RWPE1 (cell line): ENCODE data around the gene NUDT8.

ENCODE experiments used
- CTCF ChIA-PET: fragments of 350-600 bp; sonication (Branson Sonifier 250); formaldehyde crosslinking; extraction: SDS; loops from one replicate; lab custom pipeline; 2021; lab: Yijun Ruan, JAX
- POLR2A ChIA-PET: fragments of 400-600 bp; formaldehyde crosslinking; extraction: SDS; loops from one replicate; lab custom pipeline; 2020; ENCODE audit warnings: antibody characterized with exemption; ENCODE audit not compliant: low non-redundant PET; lab: Yijun Ruan, JAX
- DNase-seq: peaks from one replicate; pipeline ENCODE4 v3.0.0; 2012; ENCODE audit warnings: low spot score
- H3K27ac ChIP-seq: fragments of 450-650 bp; 2 replicates; pipeline ENCODE4 v1.5.1; 2017
- CTCF ChIP-seq: fragments of 450-650 bp; conservative IDR thresholded peaks from 2 replicates; pipeline ENCODE4 v1.5.1; 2017; ENCODE audit warnings: low read depth, mild to moderate bottlenecking

NUDT8 gene

DNA sequence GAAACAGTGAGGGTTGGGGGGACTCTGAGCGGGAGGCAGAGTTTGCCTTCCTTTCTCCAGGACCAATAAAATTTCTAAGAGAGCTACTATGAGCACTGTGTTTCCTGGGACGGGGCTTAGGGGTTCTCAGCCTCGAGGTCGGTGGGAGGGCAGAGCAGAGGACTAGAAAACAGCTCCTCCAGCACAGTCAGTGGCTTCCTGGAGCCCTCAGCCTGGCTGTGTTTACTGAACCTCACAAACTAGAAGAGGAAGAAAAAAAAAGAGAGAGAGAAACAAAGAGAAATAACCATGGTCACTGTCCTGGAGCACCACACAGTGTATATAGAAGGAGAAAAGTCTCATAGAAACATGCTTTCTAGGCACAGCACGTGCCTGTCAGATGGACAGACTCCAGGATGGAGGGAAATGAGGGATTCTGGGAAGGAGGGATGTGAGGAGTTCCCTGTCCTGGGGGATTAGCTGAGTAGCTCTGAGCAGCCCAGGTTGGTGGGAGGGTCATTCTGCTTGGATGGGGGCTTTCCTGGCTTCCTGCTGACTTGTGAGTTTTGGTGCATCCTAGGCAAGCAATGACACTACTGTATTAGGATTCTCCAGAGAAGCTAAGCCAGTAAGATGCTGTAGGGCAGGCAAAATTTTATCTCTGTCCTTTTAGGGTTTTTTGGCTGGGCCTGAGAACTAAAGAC, 43.0 kb downstream of the NUDT8 start:
- H3K27ac ChIP-seq = peak overlapping the region; percentile 99
- ChIA-PET POLR2A (no interaction called here), CTCF (no interaction called here)
- TF ChIP-seq CTCF = no peak
- DNase-seq = no peak

DNA sequence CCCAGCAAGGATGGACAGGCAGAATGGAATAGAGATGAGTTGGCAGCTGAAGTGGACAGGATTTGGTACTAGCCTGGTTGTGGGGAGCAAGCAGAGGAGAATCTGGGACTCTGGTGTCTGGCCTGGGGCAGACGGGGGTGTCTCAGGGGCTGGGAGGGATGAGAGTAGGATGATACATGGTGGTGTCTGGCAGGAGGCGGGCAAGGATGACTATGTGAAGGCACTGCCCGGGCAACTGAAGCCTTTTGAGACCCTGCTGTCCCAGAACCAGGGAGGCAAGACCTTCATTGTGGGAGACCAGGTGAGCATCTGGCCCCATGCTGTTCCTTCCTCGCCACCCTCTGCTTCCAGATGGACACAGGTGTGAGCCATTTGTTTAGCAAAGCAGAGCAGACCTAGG, 43.8 kb downstream of the NUDT8 start:
- H3K27ac ChIP-seq = peak overlapping the region; percentile 99
- ChIA-PET POLR2A (no interaction called here), CTCF (no interaction called here)
- no peak for TF ChIP-seq CTCF
- DNase-seq = no peak

GRCh38 chr11:67584881-67585873, 44.6 kb downstream of the NUDT8 start:
- ChIA-PET POLR2A (interaction anchor here (1.2 kb wide), 1 partner anchor 45 kb away, joined by 5 read pairs; the partner anchor contains the start of gene NUDT8), CTCF (interaction anchor here (0.8 kb wide), 1 partner anchor 10 kb away, joined by 8 read pairs; no protein-coding TSS in a partner anchor)
- no peak for TF ChIP-seq CTCF
- peak overlapping the region; percentile 99 for H3K27ac ChIP-seq
- no peak for DNase-seq

- peak overlapping the region; percentile 99 for H3K27ac ChIP-seq
- POLR2A ChIA-PET = interaction anchor here (0.6 to 1.2 kb wide), 2 partner anchors 11 to 46 kb away, joined by 5 to 7 read pairs; partner anchors contain the start of gene NUDT8
- DNase-seq = peak; percentile 68
- TF ChIP-seq CTCF = no peak
- CTCF ChIA-PET = interaction anchor here (0.5 to 0.8 kb wide), 5 partner anchors 9 to 518 kb away, joined by 3 to 8 read pairs (median 3); no protein-coding TSS in a partner anchor
Observed at GRCh38 chr11:67584205-67584880, 45.4 kb downstream of the NUDT8 start.

DNA sequence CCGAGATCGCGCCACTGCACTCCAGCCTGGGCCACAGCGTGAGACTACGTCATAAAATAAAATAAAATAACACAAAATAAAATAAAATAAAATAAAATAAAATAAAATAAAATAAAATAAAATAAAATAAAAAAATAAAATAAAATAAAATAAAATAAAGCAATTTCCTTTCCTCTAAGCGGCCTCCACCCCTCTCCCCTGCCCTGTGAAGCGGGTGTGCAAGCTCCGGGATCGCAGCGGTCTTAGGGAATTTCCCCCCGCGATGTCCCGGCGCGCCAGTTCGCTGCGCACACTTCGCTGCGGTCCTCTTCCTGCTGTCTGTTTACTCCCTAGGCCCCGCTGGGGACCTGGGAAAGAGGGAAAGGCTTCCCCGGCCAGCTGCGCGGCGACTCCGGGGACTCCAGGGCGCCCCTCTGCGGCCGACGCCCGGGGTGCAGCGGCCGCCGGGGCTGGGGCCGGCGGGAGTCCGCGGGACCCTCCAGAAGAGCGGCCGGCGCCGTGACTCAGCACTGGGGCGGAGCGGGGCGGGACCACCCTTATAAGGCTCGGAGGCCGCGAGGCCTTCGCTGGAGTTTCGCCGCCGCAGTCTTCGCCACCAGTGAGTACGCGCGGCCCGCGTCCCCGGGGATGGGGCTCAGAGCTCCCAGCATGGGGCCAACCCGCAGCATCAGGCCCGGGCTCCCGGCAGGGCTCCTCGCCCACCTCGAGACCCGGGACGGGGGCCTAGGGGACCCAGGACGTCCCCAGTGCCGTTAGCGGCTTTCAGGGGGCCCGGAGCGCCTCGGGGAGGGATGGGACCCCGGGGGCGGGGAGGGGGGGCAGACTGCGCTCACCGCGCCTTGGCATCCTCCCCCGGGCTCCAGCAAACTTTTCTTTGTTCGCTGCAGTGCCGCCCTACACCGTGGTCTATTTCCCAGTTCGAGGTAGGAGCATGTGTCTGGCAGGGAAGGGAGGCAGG, 46.2 kb downstream of the NUDT8 start, which contains the start of gene GSTP1:
Gene GSTP1, plus strand, starts transcription at position 566 of the 958 bp plus-strand sequence. Its CDS starts 32 bp downstream, at position 598.
- peak; percentile 77 for DNase-seq
- CTCF ChIA-PET = interaction anchor here (0.5 to 1.7 kb wide), 7 partner anchors 10 to 519 kb away, joined by 3 to 12 read pairs (median 3); no protein-coding TSS in a partner anchor
- peak; percentile 87 for TF ChIP-seq CTCF
- H3K27ac ChIP-seq = peak within 1 kb of the TSS; percentile 99
- POLR2A ChIA-PET = interaction anchor here (0.6 to 1.3 kb wide), 3 partner anchors 12 to 46 kb away, joined by 3 to 7 read pairs (median 5); partner anchors contain the start of genes NDUFV1 and NUDT8
